WTC11 (cell line): ENCODE measurements around the gene MACROD2. TPM values are rescaled to one million over a fixed set of nuclear protein-coding genes. Genes with fewer than 3 reads are reported as not detected.
A peak's percentile ranks its signal among the peaks of the same experiment; 100 is the strongest.
"Not testable (repeated sequence)": the region's sequence is repeated elsewhere in the genome, so short reads cannot be mapped to it uniquely, and the experiment has no call there.

ENCODE experiments used
- ATAC-seq: fragments of 200-7000 bp; cut with Tn5 transposase; 2 replicates; pipeline ENCODE4 v1.10.0; 2021; ENCODE audit warnings: mild to moderate bottlenecking, moderate library complexity
- CTCF ChIA-PET: fragments of 300-600 bp; sonication (Branson Sonifier 250); formaldehyde crosslinking; loops from one replicate; lab custom pipeline; 2021; ENCODE audit warnings: antibody characterized with exemption; lab: Charles Lee
- POLR2A ChIA-PET: fragments of 350-600 bp; sonication (Branson Sonifier 250); formaldehyde crosslinking; loops from one replicate; lab custom pipeline; 2021; ENCODE audit warnings: antibody characterized with exemption; lab: Charles Lee
- DNase-seq: peaks from one replicate; pipeline ENCODE4 v3.0.0; 2021; ENCODE audit warnings: low spot score
- H3K27ac Mint-ChIP-seq: 2 replicates; pipeline ENCODE4 v1.8.0; 2021; ENCODE audit warnings: mixed read lengths
- H3K27me3 Mint-ChIP-seq: 2 replicates; pipeline ENCODE4 v1.8.0; 2021; ENCODE audit warnings: low read depth, mild to moderate bottlenecking, moderate library complexity, mixed read lengths
- H3K36me3 Mint-ChIP-seq: 2 replicates; pipeline ENCODE4 v1.8.0; 2021; ENCODE audit warnings: mixed read lengths
- H3K4me1 Mint-ChIP-seq: 2 replicates; pipeline ENCODE4 v1.8.0; 2022; ENCODE audit warnings: mixed read lengths
- H3K4me3 Mint-ChIP-seq: 2 replicates; pipeline ENCODE4 v1.8.0; 2021; ENCODE audit warnings: mild to moderate bottlenecking, moderate library complexity, mixed read lengths
- H3K9me3 Mint-ChIP-seq: 2 replicates; pipeline ENCODE4 v1.8.0; 2021; ENCODE audit warnings: mixed read lengths
- AR ChIP-seq: fragments of 250-450 bp; sonication (Bioruptor Pico); IDR thresholded peaks from 2 replicates; pipeline ENCODE4 v1.9.0; 2021; ENCODE audit warnings: mild to moderate bottlenecking
- ATF1 ChIP-seq: sonication (generic); formaldehyde crosslinking; IDR thresholded peaks from 2 replicates; pipeline ENCODE4 v1.8.1; 2023; ENCODE audit warnings: mild to moderate bottlenecking, moderate library complexity, missing genetic modification reagents
- CBFB ChIP-seq: sonication (generic); formaldehyde crosslinking; IDR thresholded peaks from 2 replicates; pipeline ENCODE4 v1.8.1; 2022; ENCODE audit warnings: mild to moderate bottlenecking, low read depth, missing genetic modification reagents
- CDX4 ChIP-seq: fragments of 250-450 bp; sonication (Bioruptor Pico); IDR thresholded peaks from 2 replicates; pipeline ENCODE4 v1.9.0; 2021; ENCODE audit warnings: moderate library complexity, mild to moderate bottlenecking, inconsistent platforms, borderline replicate concordance
- CREM ChIP-seq: sonication (generic); formaldehyde crosslinking; IDR thresholded peaks from 2 replicates; pipeline ENCODE4 v1.8.1; 2022; ENCODE audit warnings: mild to moderate bottlenecking, missing genetic modification reagents, moderate library complexity
- E2F4 ChIP-seq: sonication (generic); formaldehyde crosslinking; IDR thresholded peaks from 2 replicates; pipeline ENCODE4 v1.8.1; 2022; ENCODE audit warnings: low read depth, mild to moderate bottlenecking, moderate library complexity, missing genetic modification reagents, borderline replicate concordance
- FOXJ3 ChIP-seq: sonication (generic); formaldehyde crosslinking; IDR thresholded peaks from 2 replicates; pipeline ENCODE4 v1.9.0; 2021; ENCODE audit warnings: missing genetic modification reagents, mild to moderate bottlenecking, borderline replicate concordance
- FOXK1 ChIP-seq: sonication (generic); formaldehyde crosslinking; IDR thresholded peaks from 2 replicates; pipeline ENCODE4 v1.8.0; 2022; ENCODE audit warnings: mild to moderate bottlenecking, moderate library complexity, missing genetic modification reagents
- GRHL2 ChIP-seq: fragments of 250-450 bp; sonication (Bioruptor Pico); IDR thresholded peaks from 2 replicates; pipeline ENCODE4 v1.8.0; 2022; ENCODE audit warnings: mild to moderate bottlenecking, moderate library complexity; ENCODE audit not compliant: insufficient replicate concordance, severe bottlenecking
- IRF2 ChIP-seq: sonication (generic); formaldehyde crosslinking; IDR thresholded peaks from 2 replicates; pipeline ENCODE4 v1.8.0; 2022; ENCODE audit warnings: low read depth, missing genetic modification reagents, borderline replicate concordance
- MAX ChIP-seq: sonication (generic); formaldehyde crosslinking; IDR thresholded peaks from 2 replicates; pipeline ENCODE4 v1.8.0; 2022; ENCODE audit warnings: mild to moderate bottlenecking, missing genetic modification reagents
- MXD4 ChIP-seq: fragments of 250-450 bp; sonication (Bioruptor Pico); IDR thresholded peaks from 2 replicates; pipeline ENCODE4 v1.8.0; 2021; ENCODE audit warnings: mild to moderate bottlenecking, moderate library complexity, borderline replicate concordance
- NFE2L1 ChIP-seq: sonication (generic); formaldehyde crosslinking; IDR thresholded peaks from 2 replicates; pipeline ENCODE4 v1.8.1; 2023; ENCODE audit warnings: missing genetic modification reagents
- RORB ChIP-seq: fragments of 250-450 bp; sonication (Bioruptor Pico); IDR thresholded peaks from 2 replicates; pipeline ENCODE4 v1.9.0; 2021; ENCODE audit warnings: mild to moderate bottlenecking
- SMAD3 ChIP-seq: sonication (generic); formaldehyde crosslinking; IDR thresholded peaks from 2 replicates; pipeline ENCODE4 v1.8.0; 2022; ENCODE audit warnings: missing genetic modification reagents, mild to moderate bottlenecking, borderline replicate concordance
- SP1 ChIP-seq: sonication (generic); formaldehyde crosslinking; conservative IDR thresholded peaks from 2 replicates; pipeline ENCODE4 v1.8.1; 2022; ENCODE audit warnings: missing genetic modification reagents
- ZNF317 ChIP-seq: sonication (generic); formaldehyde crosslinking; IDR thresholded peaks from 2 replicates; pipeline ENCODE4 v1.8.1; 2023; ENCODE audit warnings: low read depth, mild to moderate bottlenecking, moderate library complexity, missing genetic modification reagents, borderline replicate concordance
- ZNF416 ChIP-seq: fragments of 250-450 bp; sonication (Bioruptor Pico); IDR thresholded peaks from 2 replicates; pipeline ENCODE4 v1.9.0; 2021; ENCODE audit warnings: mild to moderate bottlenecking, inconsistent platforms
- ZNF423 ChIP-seq: fragments of 250-450 bp; sonication (Bioruptor Pico); IDR thresholded peaks from 2 replicates; pipeline ENCODE4 v2.1.2; 2022; ENCODE audit warnings: mild to moderate bottlenecking, moderate library complexity
- ZNF671 ChIP-seq: fragments of 250-450 bp; sonication (Bioruptor Pico); IDR thresholded peaks from 2 replicates; pipeline ENCODE4 v1.8.0; 2021; ENCODE audit warnings: mild to moderate bottlenecking
- total RNA-seq: library from RNA; stranded (reverse); gene quantifications from 3 replicates; pipeline ENCODE4 v1.2.3, GENCODE V29; 2021

Gene MACROD2
- total RNA-seq, 1 experiment from 2014 or later: 4.1 TPM

- H3K27ac Mint-ChIP-seq: no peak overlapping the region
- no peak for DNase-seq
- ATAC-seq: no peak
- no peaks in the 10 kb centered on the region for H3K9me3 Mint-ChIP-seq
- no peaks in the 10 kb centered on the region for H3K27me3 Mint-ChIP-seq
- no peaks in the 10 kb centered on the region for H3K36me3 Mint-ChIP-seq
- no peak overlapping the region for H3K4me3 Mint-ChIP-seq
- H3K4me1 Mint-ChIP-seq: no peaks in the 10 kb centered on the region
- CTCF ChIA-PET: no interaction called here
- no peak for TF ChIP-seq SP1 (CRISPR knock-in tag)
- no peak for TF ChIP-seq CDX4 (CRISPR knock-in tag)
- TF ChIP-seq, all 79 proteins: peak for 0
- POLR2A ChIA-PET: no interaction called here
Measured at GRCh38 chr20:14208956-14209355, 213.6 kb downstream of the MACROD2 start.

GRCh38 chr20:14210146-14210545, 214.8 kb downstream of the MACROD2 start:
- no peaks in the 10 kb centered on the region for H3K4me1 Mint-ChIP-seq
- H3K9me3 Mint-ChIP-seq: no peaks in the 10 kb centered on the region
- ChIA-PET CTCF (no interaction called here), POLR2A (no interaction called here)
- no peaks in the 10 kb centered on the region for H3K27me3 Mint-ChIP-seq
- DNase-seq: no peak
- no peak for ATAC-seq
- no peak overlapping the region for H3K4me3 Mint-ChIP-seq
- TF ChIP-seq FOXJ3 (CRISPR knock-in tag) (no peak), CBFB (CRISPR knock-in tag) (no peak), MXD4 (no peak)
- no peak overlapping the region for H3K27ac Mint-ChIP-seq
- no peaks in the 10 kb centered on the region for H3K36me3 Mint-ChIP-seq

GRCh38 chr20:14214046-14214445, 218.7 kb downstream of the MACROD2 start:
- Mint-ChIP-seq H3K9me3 (peaks cover 8% of the 10 kb centered on the region), H3K36me3 (no peaks in the 10 kb centered on the region), H3K4me1 (no peaks in the 10 kb centered on the region), H3K27ac (no peak overlapping the region), H3K4me3 (no peak overlapping the region), H3K27me3 (no peaks in the 10 kb centered on the region)
- ChIA-PET CTCF (no interaction called here), POLR2A (no interaction called here)
- no peak for TF ChIP-seq CDX4 (CRISPR knock-in tag)
- no peak for TF ChIP-seq MAX (CRISPR knock-in tag)
- no peak for TF ChIP-seq ZNF671 (CRISPR knock-in tag)
- no peak for TF ChIP-seq SP1 (CRISPR knock-in tag)
- TF ChIP-seq GRHL2 (CRISPR knock-in tag): no peak
- TF ChIP-seq SMAD3: no peak
- no peak for ATAC-seq
- no peak for DNase-seq

- ATAC-seq, DNase-seq, H3K4me3 Mint-ChIP-seq, CTCF ChIA-PET, H3K36me3 Mint-ChIP-seq, H3K27ac Mint-ChIP-seq, H3K27me3 Mint-ChIP-seq: not testable (repeated sequence)
- peaks cover 14% of the 10 kb centered on the region for H3K4me1 Mint-ChIP-seq
- H3K9me3 Mint-ChIP-seq: peaks cover 14% of the 10 kb centered on the region
- POLR2A ChIA-PET: interaction anchor here (0.6 kb wide), 1 partner anchor 23 kb away, joined by 4 read pairs; no protein-coding TSS in a partner anchor
Measured at GRCh38 chr20:14215880-14216279, 220.6 kb downstream of the MACROD2 start.

- H3K4me3 Mint-ChIP-seq: no peak overlapping the region
- peak overlapping the region; percentile 15; the same call in 1 of the 2 replicates for H3K27ac Mint-ChIP-seq
- DNase-seq: peak; percentile 28
- ChIA-PET CTCF (interaction anchor here (1.8 kb wide), 1 partner anchor 26 kb away, joined by 7 read pairs; no protein-coding TSS in a partner anchor), POLR2A (no interaction called here)
- peaks cover 3% of the 10 kb centered on the region for H3K36me3 Mint-ChIP-seq
- no peaks in the 10 kb centered on the region for H3K27me3 Mint-ChIP-seq
- H3K4me1 Mint-ChIP-seq: peaks cover 15% of the 10 kb centered on the region
- peak; percentile 97 for ATAC-seq
- H3K9me3 Mint-ChIP-seq: peaks cover 14% of the 10 kb centered on the region
- TF ChIP-seq CREM (CRISPR knock-in tag) (no peak), FOXJ3 (CRISPR knock-in tag) (no peak), E2F4 (CRISPR knock-in tag) (no peak), ZNF423 (CRISPR knock-in tag) (no peak), ZNF416 (CRISPR knock-in tag) (no peak), IRF2 (no peak), FOXK1 (CRISPR knock-in tag) (peak; percentile 42; the same call in 1 of the 2 replicates), NFE2L1 (CRISPR knock-in tag) (peak; percentile 95), SMAD3 (no peak), ATF1 (no peak), AR (no peak), RORB (no peak), ZNF317 (CRISPR knock-in tag) (no peak), MXD4 (no peak)
Measured at GRCh38 chr20:14219801-14220461, 224.6 kb downstream of the MACROD2 start.
